GM19240 (cell line): ENCODE results near the gene IL1RL1.

ENCODE experiments used
- DNase-seq: peaks from one replicate; pipeline ENCODE4 v3.0.0; 2011; ENCODE audit warnings: low spot score; ENCODE audit not compliant: insufficient read length

The IL1RL1 gene

DNA sequence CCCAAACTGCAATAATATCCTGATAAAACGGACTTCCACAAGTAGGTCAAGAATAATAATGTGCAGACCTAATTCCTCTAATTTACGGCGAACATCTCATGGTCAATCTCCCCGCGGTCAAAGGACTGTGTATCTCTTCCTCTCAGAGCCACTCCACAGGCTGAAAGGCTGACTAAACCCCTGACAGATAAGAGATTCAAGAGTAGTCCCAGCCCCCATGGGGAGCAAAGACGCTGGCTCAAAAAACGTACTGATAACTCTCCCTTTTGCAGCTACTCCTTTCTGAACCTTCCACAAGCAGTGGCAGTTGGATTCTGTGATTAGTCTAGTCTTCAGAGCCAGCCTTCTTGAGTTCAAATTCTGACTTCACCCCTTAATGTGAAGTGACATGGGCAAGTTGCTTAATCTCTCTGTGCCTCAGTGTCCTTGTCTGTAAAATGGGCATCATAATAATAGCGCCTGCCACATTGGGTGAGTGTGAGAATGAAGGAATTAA is 24.6 kb downstream of the IL1RL1 start:
- DNase-seq, result no peak

DNA sequence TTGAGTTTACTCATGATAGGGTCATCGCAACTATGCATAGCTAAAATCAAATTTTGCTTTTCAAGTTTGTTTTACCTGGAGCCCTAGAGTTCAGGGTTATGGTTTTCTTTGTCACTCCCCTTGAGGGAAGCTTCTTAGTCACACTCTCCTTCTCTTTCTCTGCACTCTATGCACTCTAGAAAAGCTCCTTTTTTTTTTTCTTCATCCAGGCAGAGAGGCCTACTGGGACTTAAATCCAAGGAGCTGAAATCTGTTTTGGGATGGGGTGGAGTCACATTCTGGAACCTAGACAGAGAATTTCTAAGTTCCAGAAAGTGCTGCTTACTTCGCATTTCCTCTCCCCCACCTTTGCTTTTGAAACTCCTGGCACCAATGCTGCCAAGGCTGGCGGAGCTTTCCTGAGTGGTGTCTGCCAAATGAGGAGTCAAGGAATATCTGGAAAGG is 25.2 kb downstream of the IL1RL1 start:
- DNase-seq, result no peak

DNA sequence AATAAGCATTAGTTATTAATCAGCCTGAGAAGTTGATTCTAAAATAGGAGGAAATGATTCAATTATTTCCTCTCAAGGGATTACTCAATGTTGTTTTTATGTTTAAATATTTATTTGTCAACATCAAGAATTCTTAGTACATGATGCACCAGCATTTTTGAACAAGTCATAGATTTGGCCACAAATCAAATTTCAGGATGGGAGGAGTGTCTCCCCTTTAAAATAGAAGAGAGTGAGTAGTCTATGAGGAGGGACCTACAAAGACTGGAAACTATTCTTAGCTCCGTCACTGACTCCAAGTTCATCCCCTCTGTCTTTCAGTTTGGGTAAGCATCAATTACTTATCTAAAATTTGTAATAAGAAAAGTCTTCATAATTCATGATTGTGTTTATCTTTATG is 25.6 kb downstream of the IL1RL1 start:
- DNase-seq, result no peak

DNA sequence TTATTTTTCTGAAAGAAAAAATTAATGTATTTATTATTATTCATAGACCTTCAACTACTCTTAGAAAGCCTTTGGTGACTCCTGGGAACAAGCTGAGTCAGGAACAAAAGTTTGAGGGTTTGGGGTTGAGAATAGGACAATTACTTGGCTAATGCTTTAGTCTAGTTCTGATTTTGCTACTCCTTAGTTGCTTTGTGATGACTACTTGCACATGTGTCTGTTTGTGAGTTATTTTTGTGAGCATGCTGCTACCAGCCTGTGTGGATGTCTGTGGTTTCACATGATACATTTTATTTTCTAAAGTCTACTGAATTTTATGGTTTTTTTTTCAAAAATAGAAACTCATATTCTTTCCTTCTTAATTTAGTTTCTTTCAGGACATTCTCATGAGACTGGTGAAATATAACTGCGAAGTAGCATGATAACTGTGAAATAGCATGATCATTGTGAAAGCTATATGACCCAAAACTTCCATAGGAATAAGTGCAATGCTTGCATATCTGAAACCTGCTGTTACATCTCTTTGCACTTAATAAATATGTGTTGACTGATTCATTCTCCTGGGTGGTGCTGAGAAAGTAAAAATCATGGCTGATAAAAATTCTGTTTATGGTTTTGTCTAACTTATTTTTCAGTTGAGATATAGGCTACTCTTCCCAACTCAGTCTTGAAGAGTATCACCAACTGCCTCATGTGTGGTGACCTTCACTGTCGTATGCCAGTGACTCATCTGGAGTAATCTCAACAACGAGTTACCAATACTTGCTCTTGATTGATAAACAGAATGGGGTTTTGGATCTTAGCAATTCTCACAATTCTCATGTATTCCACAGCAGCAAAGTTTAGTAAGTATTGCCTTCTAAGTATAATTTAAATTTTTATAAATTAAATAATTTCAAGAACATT is 26.4 kb downstream of the IL1RL1 start:
- DNase-seq, result no peak

DNA sequence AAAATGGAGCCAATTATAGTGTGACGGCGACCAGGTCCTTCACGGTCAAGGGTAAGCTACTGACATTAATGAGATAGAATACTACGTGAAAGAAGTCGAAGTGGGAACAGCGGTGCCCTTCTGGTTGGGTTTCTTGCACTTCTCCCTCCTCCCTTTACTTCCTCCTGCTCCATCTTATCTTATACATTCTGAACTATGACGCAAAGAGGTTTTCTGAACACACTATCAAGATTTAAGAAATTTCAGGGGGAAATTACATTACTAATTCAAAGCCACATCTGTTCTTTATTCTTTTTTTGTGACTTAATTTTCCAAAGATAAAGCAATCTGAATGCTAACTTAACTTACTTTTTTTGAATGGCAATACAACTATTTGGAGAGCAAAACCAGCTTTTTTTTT is 29.4 kb downstream of the IL1RL1 start:
- DNase-seq, result no peak

DNA sequence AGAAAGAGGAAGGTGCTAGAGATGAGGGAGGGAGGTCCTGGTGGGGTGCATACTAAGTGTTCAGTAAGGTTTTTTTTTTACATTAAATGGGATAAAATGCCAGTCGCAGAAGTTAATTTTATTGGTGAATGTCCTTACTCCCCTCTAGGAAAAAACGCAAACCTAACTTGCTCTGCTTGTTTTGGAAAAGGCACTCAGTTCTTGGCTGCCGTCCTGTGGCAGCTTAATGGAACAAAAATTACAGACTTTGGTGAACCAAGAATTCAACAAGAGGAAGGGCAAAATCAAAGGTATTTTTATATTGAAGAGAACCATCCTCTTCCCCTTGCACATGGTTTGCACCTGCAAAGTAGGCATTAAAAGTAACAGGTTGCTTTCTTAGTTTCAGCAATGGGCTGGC is 31.5 kb downstream of the IL1RL1 start:
- no peak for DNase-seq

DNA sequence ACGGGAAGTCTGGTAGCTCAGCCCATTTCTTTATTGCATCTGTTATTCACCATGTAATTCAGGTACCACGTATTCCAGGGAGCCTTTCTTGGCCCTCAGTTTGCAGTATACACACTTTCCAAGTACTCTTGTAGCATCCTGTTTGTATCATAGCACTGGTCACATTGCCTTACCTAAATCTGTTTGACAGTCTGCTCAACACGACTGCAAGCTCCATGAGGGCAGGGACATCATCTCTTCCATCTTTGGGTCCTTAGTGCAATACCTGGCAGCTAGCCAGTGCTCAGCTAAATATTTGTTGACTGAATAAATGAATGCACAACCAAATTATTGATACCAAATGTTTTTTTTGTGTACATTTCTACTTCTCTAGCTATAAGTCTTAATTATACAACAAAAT is 33.0 kb downstream of the IL1RL1 start:
- no peak for DNase-seq

DNA sequence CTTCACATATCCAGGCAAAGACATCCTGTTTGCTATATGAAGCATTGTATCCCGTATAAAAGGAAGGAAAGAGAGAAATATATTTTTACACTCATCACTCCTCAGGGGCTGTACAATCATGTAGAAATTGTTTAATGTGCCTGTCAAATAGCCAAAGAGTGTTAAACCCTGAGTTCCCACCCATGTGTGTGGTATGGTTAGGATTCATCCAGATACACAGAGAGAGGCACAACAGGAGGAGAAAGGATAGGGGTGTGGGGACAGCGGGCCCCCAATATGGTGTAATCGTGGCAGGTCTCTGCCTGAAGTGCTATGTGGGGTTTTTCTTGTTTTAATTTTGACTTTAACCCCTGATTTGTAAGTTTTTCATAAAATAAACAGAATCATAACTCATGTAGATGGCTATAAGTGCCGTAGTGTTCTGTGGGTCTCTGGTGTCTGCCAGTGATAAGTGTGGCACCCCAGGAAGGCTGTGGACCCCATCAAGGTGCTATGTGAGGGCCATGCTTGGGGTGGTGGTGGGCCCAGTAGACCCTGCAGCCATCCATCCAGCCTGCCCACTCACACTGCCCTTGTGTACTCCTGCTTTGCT is 34.1 kb downstream of the IL1RL1 start:
- no peak for DNase-seq

DNA sequence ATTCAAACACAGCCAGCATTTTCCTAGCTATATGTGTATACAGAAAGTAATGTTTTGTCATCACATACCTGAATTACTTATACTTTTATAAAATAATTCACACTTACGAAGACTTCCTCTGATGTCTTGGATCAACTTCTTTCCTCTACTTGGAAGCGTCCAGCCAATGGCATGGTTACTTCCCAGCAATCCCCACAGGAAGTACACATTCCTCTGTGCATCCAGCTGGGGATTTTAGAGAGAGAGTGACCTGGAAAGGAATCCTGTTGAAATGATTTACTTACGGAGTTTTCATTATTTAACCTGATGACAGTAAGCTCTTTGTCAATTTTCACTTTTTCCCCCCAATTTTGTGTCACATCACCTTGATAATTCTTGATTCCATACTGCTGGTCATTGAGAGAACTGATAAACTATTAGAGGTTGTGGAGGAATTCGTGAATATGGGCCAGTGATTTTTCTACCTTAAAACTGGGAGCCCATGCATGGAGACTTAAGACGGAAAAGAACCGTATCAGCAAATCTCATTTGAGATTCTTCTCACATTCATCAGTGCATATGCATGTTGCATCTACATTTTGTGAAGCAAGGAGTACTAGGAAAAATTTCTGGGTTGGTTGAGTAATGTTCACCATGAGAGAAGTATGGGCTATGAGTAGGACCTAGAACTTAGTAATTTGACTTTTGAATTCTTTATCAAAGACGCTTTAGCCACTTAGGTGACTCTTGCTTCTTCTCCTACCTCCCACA is 35.2 kb downstream of the IL1RL1 start:
- no peak for DNase-seq

DNA sequence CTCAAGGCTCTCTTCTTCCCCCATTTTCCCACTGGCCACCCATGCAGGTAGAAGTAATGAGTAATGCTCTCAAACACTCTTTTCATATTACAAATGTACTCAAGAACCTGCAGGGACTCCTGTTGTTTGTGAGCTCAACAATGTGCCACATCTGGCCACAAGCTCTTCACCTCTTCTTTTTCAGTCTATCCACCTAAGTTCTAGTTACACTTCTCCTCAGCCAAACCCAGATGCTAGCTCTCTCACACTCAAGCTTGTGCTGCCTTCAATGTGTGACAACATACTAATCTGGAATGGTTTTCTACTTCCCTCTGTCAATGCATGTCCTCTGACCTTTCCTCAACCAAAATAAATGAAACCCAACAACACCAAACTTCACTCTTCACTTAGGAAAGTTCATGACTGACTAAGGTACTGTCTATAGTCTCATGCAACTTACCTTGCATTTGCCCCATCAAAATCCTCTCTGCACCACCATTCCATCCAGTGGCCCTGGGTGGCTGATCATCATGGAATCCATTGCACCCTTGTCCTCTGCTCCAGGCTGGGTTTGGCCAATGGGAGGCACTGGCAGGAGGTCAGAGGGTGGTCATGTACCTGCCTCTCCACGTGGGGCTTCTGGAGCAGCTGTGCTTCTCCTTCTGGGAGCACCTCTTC is 38.9 kb downstream of the IL1RL1 start:
- DNase-seq, result no peak

DNA sequence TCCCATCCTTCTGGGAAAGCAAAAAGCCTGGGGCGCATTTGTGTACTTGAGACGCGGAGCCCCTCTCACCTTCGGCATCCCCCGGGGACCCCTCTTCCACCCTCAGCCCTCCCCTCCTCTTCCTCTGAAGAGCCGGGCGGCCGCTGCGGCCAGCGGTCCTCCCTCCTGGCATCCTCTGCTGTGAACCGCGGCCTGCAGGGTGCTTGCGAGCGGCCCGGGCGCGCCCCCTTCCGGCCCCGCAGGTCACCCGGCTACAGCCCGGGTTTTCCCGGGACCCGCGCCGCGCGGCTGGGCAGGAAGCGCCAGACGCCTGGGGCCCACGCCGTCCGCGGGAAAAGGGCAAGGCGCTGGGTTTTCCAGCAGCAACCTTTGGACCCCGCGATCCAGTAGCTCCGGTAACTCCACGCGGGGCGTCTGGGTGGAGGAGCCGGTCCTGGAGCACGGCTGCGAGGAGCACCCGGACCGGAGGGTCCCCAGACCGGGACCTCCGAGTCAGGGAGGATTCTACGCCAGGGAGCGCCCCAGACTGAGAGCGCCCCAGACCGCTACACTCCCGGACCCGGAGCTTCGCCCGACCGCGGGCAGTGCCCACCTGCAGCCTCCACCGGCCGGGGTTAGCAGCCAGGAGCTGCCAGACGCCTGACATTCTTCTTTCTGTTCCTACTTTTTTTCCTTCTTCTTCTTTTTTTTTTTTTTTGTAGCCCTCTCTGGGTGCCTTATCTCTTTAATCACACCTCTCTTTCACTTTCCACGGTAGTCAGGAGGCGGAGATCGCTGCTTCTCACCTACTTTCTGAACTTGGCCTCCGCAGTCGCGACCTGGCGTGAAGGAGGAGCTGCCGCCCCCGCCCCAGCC is 44.4 kb downstream of the IL1RL1 start, which contains the start of gene IL18R1:
TSS of gene IL18R1 (plus strand) at position 271 of the 855 bp plus-strand sequence. CDS start 6,865 bp downstream, outside the sequence.
- no peak for DNase-seq

DNA sequence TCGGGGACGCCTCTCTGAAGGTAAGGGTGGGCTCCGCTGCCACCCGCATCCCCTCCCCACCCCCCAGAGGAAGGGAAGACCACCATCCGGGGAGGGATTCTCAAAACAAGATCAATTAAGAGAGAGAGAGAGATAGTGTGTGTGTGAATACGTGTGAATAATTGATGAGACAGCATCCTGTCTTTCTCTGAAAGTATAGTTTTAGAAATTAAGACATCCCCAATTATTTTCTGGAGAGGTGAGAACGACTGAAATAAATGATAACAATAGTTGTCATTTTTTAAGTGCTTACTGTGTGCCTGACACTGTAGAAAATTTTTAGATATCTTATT is 45.0 kb downstream of the IL1RL1 start:
- DNase-seq, result no peak

DNA sequence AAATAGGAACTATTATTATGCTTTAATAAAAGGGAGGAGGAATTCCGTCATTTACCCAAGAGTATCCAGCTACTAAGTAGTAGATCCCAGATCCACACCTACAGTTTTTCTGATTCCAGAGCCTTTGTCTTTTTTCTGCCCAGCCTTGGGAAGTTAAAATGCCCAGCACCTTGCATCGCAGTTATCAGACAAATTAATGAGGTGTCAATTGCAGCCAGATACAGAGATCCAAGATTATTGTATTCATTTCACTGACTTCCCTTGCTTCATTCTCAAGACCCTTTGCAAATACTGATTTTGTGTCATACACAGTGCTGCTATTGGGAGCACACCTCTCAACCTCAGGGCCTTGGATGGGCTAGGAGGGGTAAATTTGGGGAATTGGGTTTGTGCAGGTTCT is 45.4 kb downstream of the IL1RL1 start:
- DNase-seq, result no peak

DNA sequence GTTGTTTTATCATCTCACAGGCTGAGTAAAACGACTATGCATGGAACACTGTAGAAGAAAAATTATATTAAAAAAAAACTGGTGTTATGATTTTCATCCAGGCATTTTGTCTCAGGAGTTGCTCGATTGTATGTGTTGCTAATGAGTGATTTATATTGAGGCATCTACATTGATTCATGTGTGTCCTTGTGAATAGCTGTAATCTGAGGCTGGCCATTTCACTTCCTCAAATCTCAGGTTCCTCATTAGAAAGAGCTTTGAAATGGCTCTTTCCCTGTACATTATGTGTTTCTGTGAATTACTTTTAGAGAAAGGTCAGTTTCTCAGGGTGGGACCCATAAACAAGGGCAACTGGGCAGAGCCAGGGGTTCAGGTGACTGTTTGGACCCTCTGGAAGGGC is 46.6 kb downstream of the IL1RL1 start:
- DNase-seq, result no peak

DNA sequence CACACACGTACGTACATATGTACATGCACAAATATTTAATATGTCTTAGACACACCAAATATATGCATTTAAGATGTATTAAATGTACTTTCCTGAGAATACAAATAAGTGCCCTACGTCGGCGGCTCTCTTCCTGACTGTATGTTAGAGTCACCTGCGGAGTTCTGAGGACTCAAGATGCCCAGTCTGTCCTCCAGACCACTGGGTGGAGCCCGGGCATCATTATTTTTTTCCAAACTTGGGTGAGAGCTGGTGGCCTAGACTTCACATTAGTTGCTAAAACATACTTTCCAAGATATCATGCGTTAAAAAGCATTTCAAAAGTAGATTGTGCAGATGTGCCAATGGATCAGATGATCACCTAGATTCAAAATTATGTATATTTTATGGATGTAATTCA is 47.1 kb downstream of the IL1RL1 start:
- DNase-seq, result no peak

DNA sequence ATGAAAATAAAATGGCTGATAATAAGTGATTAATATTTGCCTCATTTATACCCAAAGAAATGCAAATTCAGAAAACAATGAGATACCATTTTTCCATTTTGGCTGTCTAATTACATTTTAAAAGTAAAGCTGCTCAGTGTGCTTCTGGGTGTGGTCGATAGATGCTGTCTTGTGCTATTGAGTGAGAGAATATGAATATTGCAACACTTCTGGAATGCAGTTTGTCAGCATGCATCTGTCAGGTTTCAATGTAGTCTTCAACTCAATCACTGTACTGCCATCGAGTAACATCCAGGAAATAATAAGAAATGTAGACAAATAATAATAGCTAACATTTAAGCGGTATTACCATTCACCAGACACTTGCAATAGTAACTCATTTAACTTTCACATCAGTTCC is 48.2 kb downstream of the IL1RL1 start:
- no peak for DNase-seq

DNA sequence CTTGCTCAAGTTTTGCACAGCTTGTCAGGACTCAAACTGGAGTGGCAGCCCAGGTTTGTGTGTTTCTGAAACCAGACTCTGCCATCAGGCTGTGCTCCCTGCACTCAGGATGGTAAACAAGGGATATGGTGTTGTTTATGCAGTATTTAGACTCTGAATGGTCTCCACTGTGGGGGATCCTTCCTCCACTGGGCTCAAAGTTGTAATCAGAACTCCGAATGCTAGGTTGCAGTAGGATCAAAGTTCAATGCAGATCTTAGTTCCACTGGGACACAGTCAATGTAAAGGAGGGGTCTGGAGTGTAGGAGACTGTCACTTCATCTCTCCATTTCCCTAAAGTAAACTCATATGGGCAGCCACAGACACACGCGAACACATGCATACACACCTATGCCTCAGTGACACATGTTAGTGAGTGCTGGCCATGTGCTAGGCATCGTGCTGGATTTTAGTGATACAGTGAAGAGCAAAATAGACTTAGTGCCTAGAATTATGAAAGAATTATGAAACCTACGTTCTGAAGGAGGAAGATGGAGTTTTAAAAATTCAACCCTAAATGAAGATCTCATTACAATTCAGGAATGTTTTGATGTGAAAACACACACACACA is 50.4 kb downstream of the IL1RL1 start:
- no peak for DNase-seq

DNA sequence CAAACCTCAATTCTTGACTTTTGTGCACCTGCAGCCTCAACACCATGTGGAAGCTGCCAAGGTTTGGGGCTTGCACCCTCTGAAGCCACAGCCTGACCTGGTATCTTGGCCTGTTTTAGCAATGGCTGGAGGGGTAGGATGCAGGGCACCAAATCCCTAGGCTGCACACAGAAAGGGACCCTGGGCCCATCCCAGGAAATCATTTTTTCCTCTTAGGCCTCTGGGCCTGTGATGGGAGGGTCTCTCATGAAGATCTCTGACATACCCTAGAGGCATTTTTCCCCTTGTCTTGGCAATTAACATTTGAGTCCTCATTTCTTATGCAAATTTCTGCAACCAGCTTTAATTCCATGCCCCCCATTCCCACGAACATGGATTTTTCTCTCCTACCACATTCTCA is 54.4 kb downstream of the IL1RL1 start:
- DNase-seq, result no peak

DNA sequence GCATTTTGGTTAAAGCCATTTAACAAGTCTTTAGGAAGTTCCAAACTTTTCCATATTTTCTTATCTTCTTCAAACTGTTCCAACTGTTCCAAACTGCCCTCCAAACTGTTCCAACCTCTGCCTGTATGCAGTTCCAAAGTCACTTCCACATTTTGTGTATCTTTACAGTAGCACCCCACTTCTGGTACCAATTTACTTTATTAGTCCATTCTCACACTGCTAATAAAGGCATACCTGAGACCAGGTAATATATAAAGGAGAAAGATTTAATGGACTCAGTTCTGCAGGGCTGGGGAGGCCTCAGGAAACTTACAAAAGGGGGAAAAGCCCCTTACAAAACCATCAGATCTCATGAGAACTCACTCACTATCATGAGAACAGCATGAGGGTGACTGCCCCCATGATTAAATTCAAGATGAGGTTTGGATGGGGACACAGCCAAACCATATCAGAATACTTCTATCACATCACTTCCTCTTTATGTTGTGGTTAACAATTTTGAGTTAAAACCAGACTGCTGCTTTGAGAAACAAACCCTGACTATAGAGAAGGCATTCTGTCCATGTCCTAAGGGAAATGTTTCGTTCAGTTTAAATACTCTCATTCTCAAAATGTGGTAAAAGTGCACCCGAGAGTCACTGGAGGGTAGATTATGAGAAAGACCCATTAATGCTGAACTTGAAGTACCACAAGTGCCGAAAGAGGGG is 55.2 kb downstream of the IL1RL1 start:
- no peak for DNase-seq
